ENCODE results near the gene IGFBP4.

The IGFBP4 gene

DNA sequence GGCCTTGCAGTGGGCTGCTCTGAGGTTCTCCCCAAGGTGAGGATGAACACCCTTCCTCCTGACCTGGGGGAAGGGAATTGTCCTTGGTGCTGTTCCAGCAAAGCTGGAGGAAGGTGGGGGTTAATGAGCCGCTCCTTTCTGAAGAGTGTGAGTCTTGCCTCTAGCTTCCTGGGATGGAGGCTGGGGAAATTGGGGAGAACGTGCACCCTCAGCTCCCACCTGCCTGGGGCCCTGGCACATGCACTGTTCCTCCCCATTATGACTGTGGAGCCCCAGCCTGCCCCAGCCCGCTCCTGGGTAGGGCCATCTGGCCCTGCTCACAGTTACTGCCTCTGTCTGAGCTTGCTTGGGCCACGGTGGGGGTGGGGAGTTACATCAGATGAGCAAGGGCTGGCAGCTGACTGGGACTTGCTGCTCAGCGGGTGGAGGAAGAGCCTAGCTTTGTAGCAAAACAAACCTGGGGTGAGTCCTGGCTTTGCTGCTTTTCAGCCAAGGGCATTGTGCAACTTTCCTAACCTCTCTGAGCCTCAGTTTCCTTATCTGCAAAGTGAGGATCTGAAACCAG, 47.1 kb downstream of the IGFBP4 start:
- DNase-seq (ENCODE audit: low read depth): no peak

DNA sequence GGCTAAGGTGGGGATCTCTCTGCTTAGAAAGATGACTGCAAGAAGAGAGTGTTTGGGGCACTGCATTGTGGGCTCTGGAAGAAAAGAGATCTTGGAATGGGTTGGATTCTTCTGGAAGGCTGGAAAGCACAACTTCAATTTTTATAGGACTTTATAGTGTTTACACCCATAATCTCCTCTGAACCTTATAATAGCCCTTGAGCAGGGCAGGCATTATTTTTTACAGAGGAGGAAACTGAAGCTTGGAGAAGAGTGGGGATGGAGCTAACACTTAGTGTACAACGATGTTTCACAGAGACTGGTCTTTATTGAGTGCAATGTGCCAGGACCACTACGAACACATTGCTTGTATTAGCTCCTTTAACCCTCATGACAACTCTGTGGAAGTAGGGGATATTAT, 47.7 kb downstream of the IGFBP4 start:
- no peak for DNase-seq (ENCODE audit: low read depth)

- no peak for DNase-seq (ENCODE audit: low read depth)
These were observed 48.2 kb downstream of the IGFBP4 start for GRCh38 chr17:40491486-40491885.

GRCh38 chr17:40493697-40494096, 50.4 kb downstream of the IGFBP4 start:
- no peak for DNase-seq (ENCODE audit: low read depth)

GRCh38 chr17:40495140-40495539, 51.9 kb downstream of the IGFBP4 start:
- no peak for DNase-seq (ENCODE audit: low read depth)

GRCh38 chr17:40496170-40496569, 52.9 kb downstream of the IGFBP4 start:
- DNase-seq (ENCODE audit: low read depth): no peak

DNA sequence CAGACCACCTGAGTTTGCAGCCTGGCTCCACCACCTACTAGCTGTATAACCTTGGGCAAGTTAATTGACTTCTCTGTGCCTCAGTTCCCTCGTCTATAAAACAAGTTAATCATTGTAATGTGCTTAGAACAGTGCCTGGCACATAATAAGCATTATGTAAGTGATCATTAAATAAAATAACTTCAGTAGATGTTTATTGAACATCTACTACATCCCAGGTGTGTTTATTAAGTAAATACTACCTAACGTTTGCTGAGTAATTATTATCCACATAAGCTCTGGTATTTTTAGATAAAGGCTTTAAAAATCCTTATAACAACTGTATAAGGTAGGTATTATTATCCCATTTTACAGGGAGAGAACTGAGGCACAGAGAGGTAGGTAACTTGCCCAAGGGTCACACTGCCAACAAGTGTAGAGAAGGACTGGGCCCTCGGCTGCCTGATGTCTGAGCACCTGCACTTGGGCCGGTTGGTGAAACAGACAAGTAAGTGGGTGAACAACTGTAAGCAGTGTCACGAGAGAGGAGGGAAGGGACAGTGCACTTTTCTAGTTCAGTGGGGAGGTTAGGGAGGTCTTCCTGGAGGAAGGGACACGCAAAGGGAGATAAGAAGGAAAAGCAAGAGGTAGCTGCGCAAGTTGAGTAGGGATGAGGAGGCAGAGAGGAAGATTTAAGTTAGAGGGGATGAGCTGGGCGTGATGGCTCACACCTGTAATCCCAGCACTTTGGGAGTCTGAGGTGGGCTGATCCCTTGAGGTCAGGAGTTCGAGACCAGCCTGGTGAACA, 53.6 kb downstream of the IGFBP4 start:
- no peak for DNase-seq (ENCODE audit: low read depth)

DNA sequence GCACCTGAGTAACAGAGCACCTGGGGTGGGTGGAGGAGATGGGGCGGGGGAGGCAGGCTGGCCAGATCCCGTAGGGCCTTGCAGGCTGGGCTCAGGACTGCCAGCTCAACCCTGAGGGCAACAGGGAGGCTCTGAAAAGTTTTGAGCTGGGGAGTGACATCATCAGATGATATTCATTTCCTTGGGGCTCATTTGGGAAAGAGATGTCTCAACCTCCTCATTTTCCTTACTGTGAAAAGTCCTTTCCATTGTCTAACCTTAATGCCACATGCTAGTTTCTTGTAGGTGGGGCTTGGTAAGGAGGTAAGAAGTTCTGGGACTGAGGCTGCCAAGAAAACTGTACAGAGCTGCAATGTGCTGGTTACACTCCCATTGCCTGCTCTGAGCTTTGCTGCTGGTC, 54.4 kb downstream of the IGFBP4 start:
- DNase-seq (ENCODE audit: low read depth): no peak

DNA sequence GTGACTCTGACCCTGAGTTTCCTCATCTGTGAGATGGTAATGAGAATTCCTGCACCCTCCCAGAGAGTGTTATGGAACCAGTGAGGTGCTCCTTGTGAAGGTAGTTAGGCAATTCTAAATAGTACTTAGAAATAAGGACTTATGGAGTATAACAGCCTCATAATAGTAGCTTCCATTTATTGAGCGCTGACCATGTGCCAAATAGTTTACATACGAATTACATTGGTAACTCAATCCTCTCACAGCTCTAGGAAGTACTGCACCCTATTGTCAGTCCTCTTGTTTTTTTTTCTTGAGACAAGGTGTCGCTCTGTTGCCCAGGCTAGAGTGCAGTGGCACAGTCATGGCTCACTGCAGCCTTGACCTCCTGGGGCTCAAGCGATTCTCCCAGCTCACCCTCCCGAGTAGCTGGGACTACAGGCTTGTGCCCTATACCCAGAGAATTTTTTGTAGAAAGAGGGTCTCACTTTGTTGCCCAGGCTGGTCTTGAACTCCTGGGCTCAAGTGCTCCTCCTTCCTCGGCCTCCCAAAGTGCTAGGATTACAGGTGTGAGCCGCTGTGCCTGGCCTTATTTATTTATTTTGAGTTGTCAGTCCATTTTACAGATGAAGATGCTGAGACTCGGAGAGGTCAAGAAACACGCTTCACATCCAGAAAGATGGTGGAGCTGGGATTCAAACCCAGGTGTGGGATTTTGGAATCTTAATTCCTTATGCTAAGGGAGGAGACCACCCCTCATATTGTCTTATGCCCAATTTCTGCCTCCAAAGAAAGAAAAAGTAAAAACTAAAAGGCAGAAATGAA, 55.2 kb downstream of the IGFBP4 start:
- no peak for DNase-seq (ENCODE audit: low read depth)

DNA sequence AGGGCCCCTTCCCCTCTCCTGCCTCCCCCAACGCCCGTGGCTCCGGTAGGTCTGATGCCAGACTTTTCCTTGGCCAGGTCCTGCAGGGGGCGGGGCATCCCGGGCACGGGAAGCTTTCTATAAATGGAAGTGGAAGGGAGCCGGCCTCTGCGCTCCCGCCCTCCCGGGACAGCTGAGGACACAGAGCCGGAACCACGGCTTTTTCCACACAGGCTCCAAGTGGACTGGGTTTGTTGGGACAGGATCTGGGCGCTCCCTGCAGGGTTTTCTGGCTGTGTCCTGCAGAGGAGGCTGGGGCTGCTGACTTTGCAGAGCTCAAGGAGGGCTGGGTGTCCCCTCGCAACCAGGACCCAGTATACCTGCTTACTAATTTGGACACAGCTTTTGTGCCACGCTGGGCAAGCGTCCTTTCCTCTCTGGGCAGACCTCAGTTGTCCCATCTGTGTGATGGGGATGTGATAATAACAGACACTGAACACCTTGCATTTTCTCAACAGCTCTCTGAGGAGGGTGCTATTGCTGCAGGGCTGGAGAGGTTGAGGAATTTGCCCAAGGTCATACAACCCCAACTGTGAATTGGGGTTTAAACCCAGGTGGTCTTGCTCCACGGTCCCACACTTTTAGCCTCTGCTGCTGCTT, 56.4 kb downstream of the IGFBP4 start:
- no peak for DNase-seq (ENCODE audit: low read depth)

DNA sequence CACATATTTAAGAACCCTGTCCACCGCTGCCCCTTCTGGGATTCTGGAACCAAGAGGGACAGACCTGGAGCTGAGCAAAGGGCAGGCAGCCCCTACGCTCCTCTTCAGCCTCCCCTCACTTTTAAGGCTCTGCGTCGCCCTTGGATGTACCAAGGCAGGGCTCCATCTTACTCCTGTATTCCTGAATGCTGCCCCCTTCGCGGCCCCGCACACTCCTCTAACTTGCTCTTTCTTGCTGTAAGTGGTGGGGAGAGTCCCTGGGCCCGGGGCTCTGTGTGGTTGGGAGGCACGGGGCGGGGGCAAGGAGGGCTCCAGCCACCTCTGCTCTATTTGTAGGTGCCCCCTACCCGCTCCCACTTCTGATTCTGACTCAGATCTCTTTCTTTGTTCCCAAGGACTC, 56.9 kb downstream of the IGFBP4 start:
- DNase-seq (ENCODE audit: low read depth): no peak

DNA sequence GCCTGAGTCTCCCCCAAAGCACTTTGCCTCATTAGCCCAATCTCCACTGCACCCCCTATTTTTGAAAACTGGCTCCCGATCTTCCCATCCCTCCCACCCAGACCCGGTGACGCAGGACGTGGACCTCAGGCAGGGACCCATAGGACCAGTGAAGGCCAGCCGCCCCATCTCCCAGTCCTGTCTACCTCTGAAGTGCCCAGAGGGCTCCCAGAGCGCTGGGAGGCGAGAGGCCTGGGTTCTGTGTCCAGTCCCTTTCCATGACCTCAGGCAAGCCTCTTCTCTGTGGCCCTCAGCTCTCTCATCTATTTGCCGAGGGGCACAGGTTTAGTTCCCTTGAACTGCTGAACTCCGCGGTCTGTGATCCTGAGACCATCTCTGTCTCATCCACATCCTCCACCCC, 57.5 kb downstream of the IGFBP4 start:
- no peak for DNase-seq (ENCODE audit: low read depth)

DNA sequence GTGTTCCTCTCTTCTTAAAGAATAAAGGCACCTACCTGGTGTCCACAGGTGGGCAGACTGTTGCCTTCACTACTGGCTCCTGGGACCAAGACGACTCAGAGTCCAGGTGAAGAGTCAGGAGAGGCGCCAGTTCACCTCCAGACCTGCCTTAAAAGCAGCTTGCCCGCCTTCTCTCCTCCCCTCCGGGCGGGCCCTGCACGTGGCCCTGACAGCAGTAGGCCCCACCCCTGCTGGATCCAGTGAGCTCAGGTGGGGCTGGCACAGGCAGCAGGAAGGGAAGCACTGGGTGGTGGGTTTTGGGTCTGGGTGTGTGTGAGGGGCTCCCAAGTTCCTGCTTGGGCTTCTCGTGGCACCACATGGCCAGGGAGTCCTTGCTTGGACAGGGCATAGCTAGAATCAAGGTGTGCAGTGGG, 58.3 kb downstream of the IGFBP4 start, which contains the start of gene TNS4:
TNS4 (minus strand) TSS at position 125 of the 413 bp plus-strand sequence. CDS start 5,198 bp downstream, outside the sequence.
- no peak for DNase-seq (ENCODE audit: low read depth)

- DNase-seq (ENCODE audit: low read depth): no peak
These were observed 59.5 kb downstream of the IGFBP4 start for GRCh38 chr17:40502716-40503115.

DNA sequence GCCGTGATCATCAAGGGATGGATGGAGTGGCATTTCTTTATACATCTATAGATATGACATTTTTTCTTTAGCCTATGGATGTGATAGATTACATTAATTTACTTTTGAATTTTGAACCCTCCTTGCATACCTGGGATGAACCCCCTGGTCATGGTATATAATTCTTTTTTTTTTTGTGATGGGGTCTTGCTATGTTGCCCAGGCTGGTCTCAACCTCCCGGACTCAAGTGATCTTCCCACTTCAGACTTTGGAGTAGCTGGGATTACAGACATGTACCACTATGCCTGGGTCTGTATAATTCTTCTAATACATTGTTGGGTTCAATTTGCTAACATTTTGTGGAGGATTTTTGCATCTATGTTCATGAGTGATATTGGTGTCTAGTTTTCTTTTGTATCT, 59.9 kb downstream of the IGFBP4 start:
- no peak for DNase-seq (ENCODE audit: low read depth)

DNA sequence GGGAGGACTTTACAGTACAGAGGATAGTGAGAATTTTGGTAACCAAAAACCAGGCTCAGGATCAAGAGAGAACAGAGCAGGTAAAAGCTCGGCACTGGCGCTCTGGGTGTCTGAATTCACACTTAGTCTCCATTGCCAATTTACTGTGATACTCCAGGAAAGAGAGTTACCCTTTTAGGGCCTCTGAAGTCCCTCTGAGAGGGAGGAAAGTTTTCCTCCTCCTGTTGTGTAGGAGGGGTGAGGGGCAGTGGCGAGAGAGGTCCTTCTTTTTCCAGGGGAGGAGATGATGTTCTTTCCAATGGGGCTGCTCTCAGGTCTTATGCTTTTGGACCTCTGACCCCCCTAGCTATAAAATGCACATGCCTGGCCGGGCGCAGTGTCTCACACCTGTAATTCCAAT, 63.5 kb downstream of the IGFBP4 start:
- no peak for DNase-seq (ENCODE audit: low read depth)

Data from stimulated activated CD4-positive, alpha-beta T cell treated with anti-CD3 and anti-CD28 coated beads, Interleukin-2, amount 100 ng/mL, for 4 hours (primary cell).